GM15510 (cell line): Measurements from ENCODE around the gene CAMTA1.

ENCODE experiments used
- POLR2A ChIP-seq: IDR thresholded peaks from 3 replicates; pipeline ENCODE4 v1.6.1; 2011; ENCODE audit warnings: borderline replicate concordance; ENCODE audit not compliant: insufficient read length; ENCODE audit errors: extremely low read depth

The CAMTA1 gene

GRCh38 chr1:6868660-6869380, 83.6 kb downstream of the CAMTA1 start:
- no peak for TF ChIP-seq POLR2A

GRCh38 chr1:6869545-6869944, 84.3 kb downstream of the CAMTA1 start:
- no peak for TF ChIP-seq POLR2A

GRCh38 chr1:6870086-6870485, 84.8 kb downstream of the CAMTA1 start:
- TF ChIP-seq POLR2A, result no peak

- no peak for TF ChIP-seq POLR2A
Measured at GRCh38 chr1:6870571-6870970, 85.3 kb downstream of the CAMTA1 start.

GRCh38 chr1:6871300-6871972, 86.2 kb downstream of the CAMTA1 start:
- no peak for TF ChIP-seq POLR2A

DNA sequence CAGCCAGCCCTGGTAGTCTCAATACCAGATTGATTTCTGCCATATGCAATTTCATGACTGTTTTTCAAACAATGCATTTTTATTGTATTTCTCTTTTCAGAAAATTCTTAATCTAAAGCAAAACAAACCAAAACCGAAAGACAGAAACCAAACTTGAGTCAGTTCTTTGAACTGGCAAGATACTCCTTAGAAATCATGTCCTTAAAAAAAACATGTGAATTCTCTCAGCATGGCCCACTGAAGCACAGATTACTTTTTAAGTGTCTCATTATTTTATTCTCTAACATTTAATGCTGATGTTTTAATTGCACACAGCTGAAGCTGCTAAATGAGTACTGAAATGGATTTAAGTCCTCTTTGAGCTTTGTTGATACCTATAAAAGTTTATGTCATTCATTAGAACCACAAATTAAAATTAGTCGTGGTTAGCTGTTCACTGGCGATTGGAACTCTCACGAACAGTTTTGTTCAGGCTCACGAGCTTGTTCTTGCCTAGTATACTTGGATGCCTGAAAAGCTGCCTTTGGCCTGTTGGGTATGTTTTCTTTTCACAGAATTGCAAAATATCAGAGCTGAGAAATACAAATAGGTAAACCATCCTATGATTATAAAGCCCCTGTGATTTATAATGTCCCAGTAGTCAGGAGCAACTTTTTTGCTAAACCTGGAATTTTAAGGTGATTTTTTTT, 87.5 kb downstream of the CAMTA1 start:
- TF ChIP-seq POLR2A, result no peak

DNA sequence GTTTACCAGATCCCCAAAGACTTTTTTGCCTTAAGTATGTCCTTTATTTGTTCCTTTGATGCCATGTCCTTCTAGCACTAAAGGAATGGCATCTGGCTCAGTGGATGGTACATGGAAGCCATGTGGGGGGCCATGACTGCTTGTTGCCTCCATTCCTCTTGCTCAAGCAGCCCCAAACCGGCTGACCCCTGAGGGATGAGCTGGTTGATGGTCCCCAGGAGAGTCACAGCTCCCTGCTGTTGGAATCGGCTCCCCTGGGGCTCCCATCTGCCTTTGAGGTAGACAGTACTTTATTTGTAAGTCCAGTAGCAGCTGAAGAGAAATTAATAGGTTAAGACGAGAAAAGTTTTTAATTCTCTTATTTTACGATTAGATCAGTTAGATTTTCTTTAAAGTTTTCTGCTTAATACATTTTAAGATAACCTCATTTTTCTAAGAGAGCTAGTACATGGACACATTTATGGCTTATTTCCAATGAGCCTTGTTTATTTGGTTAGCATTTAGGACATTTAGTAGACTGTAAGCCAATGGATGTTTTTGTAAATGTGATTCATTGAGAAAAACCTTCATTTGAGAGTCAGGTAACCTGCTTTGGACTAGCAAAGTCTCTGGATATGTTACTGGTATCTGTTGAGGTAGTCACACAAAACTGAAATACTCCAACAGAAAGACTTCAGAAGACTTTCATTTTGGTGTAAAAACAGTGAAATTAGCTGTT, 88.2 kb downstream of the CAMTA1 start:
- no peak for TF ChIP-seq POLR2A

DNA sequence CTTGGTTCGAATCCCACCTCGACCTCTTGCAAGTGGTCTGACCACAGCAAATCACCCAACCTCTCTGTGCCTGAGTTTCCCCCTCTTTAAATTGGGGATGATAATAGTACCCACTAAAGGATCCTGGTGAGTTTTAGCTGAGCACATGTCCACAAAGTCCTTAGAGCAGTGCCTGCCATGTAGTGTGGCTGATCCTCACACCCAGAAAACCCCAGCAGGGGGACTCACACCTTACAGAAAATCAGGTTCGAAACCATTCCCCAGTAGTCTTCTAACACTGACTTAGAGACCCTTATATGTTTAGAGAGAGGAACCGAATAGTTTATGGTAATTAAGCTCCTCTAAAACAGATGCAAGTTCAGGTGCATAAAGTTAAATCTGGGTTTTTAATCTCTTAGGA, 89.0 kb downstream of the CAMTA1 start:
- no peak for TF ChIP-seq POLR2A

- TF ChIP-seq POLR2A, result no peak
Measured at GRCh38 chr1:6880951-6881690, 95.9 kb downstream of the CAMTA1 start.

DNA sequence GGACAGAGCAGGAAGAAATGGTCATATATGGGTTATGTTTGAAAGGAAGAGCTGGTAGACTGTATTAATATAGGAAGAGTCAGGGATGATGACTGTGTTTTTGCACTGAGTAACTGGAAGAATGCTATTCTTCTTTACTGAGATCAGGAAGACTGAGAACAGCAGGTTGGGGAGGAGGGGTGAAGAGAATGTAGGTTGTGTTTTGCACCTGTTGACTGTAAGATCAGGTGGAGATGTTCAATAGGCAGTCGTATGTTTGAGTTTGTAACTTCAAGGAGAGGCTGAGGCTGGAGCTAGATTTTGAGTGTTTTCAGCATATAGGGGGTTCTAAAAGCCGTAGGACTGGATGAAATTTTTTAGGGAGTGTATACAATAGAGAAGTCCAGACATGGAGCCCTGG, 97.2 kb downstream of the CAMTA1 start:
- TF ChIP-seq POLR2A, result no peak

- no peak for TF ChIP-seq POLR2A
Measured at GRCh38 chr1:6884652-6885153, 99.4 kb downstream of the CAMTA1 start.

- no peak for TF ChIP-seq POLR2A
Measured at GRCh38 chr1:6885426-6885825, 100.2 kb downstream of the CAMTA1 start.

DNA sequence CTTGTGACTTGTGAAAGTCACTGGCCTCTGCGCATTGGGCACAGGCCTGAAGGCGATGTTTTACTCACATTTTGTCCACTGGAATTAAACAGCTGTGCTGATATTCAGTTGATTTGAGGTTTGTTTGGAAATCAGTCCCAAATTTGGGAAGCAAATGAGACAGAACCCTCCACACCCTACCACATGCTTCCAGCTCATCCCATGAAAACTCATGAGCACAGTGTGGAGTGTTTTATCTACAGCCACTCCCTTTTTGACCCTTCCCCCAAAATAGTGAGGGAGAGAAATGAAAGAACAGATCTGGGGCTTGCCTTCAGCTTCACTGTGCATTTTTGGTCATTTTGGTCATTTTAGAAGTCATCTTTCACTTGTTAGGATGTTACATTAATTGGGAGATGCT, 101.3 kb downstream of the CAMTA1 start:
- TF ChIP-seq POLR2A, result no peak

DNA sequence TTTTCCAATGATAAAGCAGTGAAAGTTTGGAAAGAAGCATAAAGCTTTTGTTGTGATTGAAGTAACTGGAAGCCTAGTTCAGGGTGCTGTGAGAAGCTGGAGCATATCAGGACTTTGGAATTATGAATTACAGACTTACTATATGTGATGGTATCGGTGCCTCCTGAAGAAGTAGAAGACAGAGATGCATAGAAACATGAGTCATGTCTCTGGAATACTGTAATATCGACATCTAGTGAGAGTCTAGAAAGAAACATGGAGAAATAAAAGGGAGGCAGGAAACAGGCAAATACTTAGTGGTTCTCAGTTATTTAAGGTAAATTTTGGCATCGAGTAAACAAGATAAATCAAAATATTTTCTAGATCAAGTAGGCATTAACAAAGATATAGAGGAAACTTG, 103.0 kb downstream of the CAMTA1 start:
- TF ChIP-seq POLR2A, result no peak
